GM18508 (cell line): ENCODE measurements around the gene GLG1.
"Not testable (repeated sequence)": the region's sequence is repeated elsewhere in the genome, so short reads cannot be mapped to it uniquely, and the experiment has no call there.

Experiments
- ATAC-seq: cut with Tn5 transposase; IDR thresholded peaks from one replicate; pipeline ENCODE4 v1.9.1; 2021; ENCODE audit warnings: moderate number of reproducible peaks; ENCODE audit not compliant: insufficient read depth, unreplicated experiment

The GLG1 gene

GRCh38 chr16:74417897-74418296 is 189.0 kb downstream of the GLG1 start:
- not testable (repeated sequence) for ATAC-seq

- not testable (repeated sequence) for ATAC-seq
These were observed 193.0 kb downstream of the GLG1 start for GRCh38 chr16:74413920-74414319.

GRCh38 chr16:74413485-74413884 is 193.4 kb downstream of the GLG1 start:
- not testable (repeated sequence) for ATAC-seq

- not testable (repeated sequence) for ATAC-seq
These were observed 194.0 kb downstream of the GLG1 start for GRCh38 chr16:74412775-74413390.

- ATAC-seq = not testable (repeated sequence)
These were observed 194.7 kb downstream of the GLG1 start for GRCh38 chr16:74412138-74412774.

- not testable (repeated sequence) for ATAC-seq
These were observed 195.9 kb downstream of the GLG1 start for GRCh38 chr16:74410981-74411380.

- ATAC-seq = not testable (repeated sequence)
These were observed 196.6 kb downstream of the GLG1 start for GRCh38 chr16:74410057-74410957.

GRCh38 chr16:74409185-74409981 is 197.5 kb downstream of the GLG1 start:
- not testable (repeated sequence) for ATAC-seq

GRCh38 chr16:74407362-74407705 is 199.6 kb downstream of the GLG1 start:
- not testable (repeated sequence) for ATAC-seq

- ATAC-seq = not testable (repeated sequence)
These were observed 200.1 kb downstream of the GLG1 start for GRCh38 chr16:74406600-74407361.

- ATAC-seq = not testable (repeated sequence)
These were observed 202.6 kb downstream of the GLG1 start for GRCh38 chr16:74404148-74404933.

- ATAC-seq = not testable (repeated sequence)
These were observed 206.7 kb downstream of the GLG1 start for GRCh38 chr16:74400238-74400637.

- ATAC-seq = not testable (repeated sequence)
These were observed 208.6 kb downstream of the GLG1 start for GRCh38 chr16:74398212-74398895.
